IMR-90 (cell line): ENCODE data around the gene SKP2. TPM values are rescaled to one million over a fixed set of nuclear protein-coding genes. Genes with fewer than 3 reads are reported as not detected.

Experiments used
- ATAC-seq: fragments of 200-7000 bp; cut with Tn5 transposase; 2 replicates; pipeline ENCODE4 v1.9.1; 2020; ENCODE audit warnings: low read depth, mild to moderate bottlenecking, moderate library complexity
- BruUV-seq: library from RNA; stranded (reverse); fragments of 400-500 nt; replicated peaks from 2 replicates; lab custom pipeline; 2021; lab: Mats Ljungman, UMichigan
- CTCF ChIA-PET: fragments of 300-600 bp; formaldehyde crosslinking; extraction: SDS; loops from one replicate; lab custom pipeline; 2021; ENCODE audit warnings: antibody characterized with exemption; lab: Yijun Ruan, JAX
- POLR2A ChIA-PET: fragments of 300-600 bp; sonication (Branson Sonifier 250); formaldehyde crosslinking; loops from one replicate; lab custom pipeline; 2022; ENCODE audit warnings: antibody characterized with exemption; ENCODE audit not compliant: unreplicated experiment; lab: Charles Lee
- DNase-seq: peaks from one replicate; pipeline ENCODE4 v3.0.0; 2013
- H2AFZ ChIP-seq: replicated peaks from 2 replicates; pipeline ENCODE3; 2013; ENCODE audit warnings: low read length, mild to moderate bottlenecking; ENCODE audit not compliant: poor library complexity
- H2AK5ac ChIP-seq: 2 replicates; pipeline ENCODE4 v1.6.1; 2013; ENCODE audit warnings: low read depth, low read length, inconsistent platforms
- H2AK9ac ChIP-seq: replicated peaks from 2 replicates; pipeline ENCODE3; 2013; ENCODE audit warnings: mild to moderate bottlenecking, low read depth, low read length, moderate library complexity; ENCODE audit not compliant: poor library complexity
- H2BK120ac ChIP-seq: 2 replicates; pipeline ENCODE4 v1.6.1; 2013; ENCODE audit warnings: low read depth, low read length, inconsistent platforms
- H2BK15ac ChIP-seq: 3 replicates; pipeline ENCODE4 v1.6.1; 2013; ENCODE audit warnings: low read depth, low read length, inconsistent platforms
- H2BK20ac ChIP-seq: 2 replicates; pipeline ENCODE4 v1.6.1; 2013; ENCODE audit warnings: low read depth, mild to moderate bottlenecking, inconsistent platforms, low read length, moderate library complexity
- H2BK5ac ChIP-seq: 2 replicates; pipeline ENCODE4 v1.6.1; 2013; ENCODE audit warnings: mild to moderate bottlenecking, low read depth, low read length, inconsistent platforms; ENCODE audit not compliant: poor library complexity, severe bottlenecking
- H3K14ac ChIP-seq: replicated peaks from 2 replicates; pipeline ENCODE4 v1.6.1; 2013; ENCODE audit warnings: low read depth, low read length, inconsistent platforms
- H3K18ac ChIP-seq: 2 replicates; pipeline ENCODE4 v1.6.1; 2013; ENCODE audit warnings: low read depth, low read length, control low read depth
- H3K23ac ChIP-seq: 2 replicates; pipeline ENCODE4 v1.6.1; 2013; ENCODE audit warnings: low read depth, low read length, inconsistent platforms
- H3K27ac ChIP-seq: 2 replicates; pipeline ENCODE4 v1.5.1; 2013; ENCODE audit warnings: mild to moderate bottlenecking, control low read depth, low read length; ENCODE audit not compliant: insufficient read depth
- H3K27me3 ChIP-seq: 2 replicates; pipeline ENCODE4 v1.6.1; 2013; ENCODE audit warnings: low read length; ENCODE audit not compliant: control insufficient read depth, insufficient read depth
- H3K36me3 ChIP-seq: 2 replicates; pipeline ENCODE4 v1.6.1; 2013; ENCODE audit warnings: low read length, mixed read lengths; ENCODE audit not compliant: control insufficient read depth, insufficient read depth
- H3K4ac ChIP-seq: 2 replicates; pipeline ENCODE4 v1.6.1; 2013; ENCODE audit warnings: low read depth, low read length, inconsistent platforms
- H3K4me1 ChIP-seq: 2 replicates; pipeline ENCODE4 v1.6.1; 2013; ENCODE audit warnings: low read length, mixed read lengths; ENCODE audit not compliant: control insufficient read depth, insufficient read depth
- H3K4me2 ChIP-seq: 2 replicates; pipeline ENCODE4 v1.6.1; 2013; ENCODE audit warnings: low read depth, mild to moderate bottlenecking, control low read depth, low read length, moderate library complexity
- H3K4me3 ChIP-seq: 2 replicates; pipeline ENCODE4 v1.5.1; 2013; ENCODE audit warnings: low read depth, mild to moderate bottlenecking, control low read depth, low read length, moderate library complexity; ENCODE audit not compliant: insufficient read depth
- H3K56ac ChIP-seq: 2 replicates; pipeline ENCODE4 v1.6.1; 2013; ENCODE audit warnings: low read length, inconsistent platforms; ENCODE audit not compliant: insufficient read depth; ENCODE audit errors: extremely low read depth
- H3K79me1 ChIP-seq, 2 experiments: 2 replicates each; pipeline ENCODE4 v1.6.1; 2013; ENCODE audit warnings: low read length in 2 of 2, inconsistent platforms in 1 of 2, low read depth in 1 of 2
- H3K9ac ChIP-seq: 2 replicates; pipeline ENCODE4 v1.6.1; 2013; ENCODE audit warnings: low read depth, low read length, control low read depth
- H3K9me1 ChIP-seq: 2 replicates; pipeline ENCODE4 v1.6.1; 2013; ENCODE audit warnings: low read length, inconsistent platforms; ENCODE audit not compliant: insufficient read depth
- H3K9me3 ChIP-seq: 2 replicates; pipeline ENCODE4 v1.6.1; 2013; ENCODE audit warnings: low read length; ENCODE audit not compliant: control insufficient read depth, insufficient read depth
- H4K20me1 ChIP-seq: 2 replicates; pipeline ENCODE4 v1.6.1; 2013; ENCODE audit warnings: low read length, inconsistent platforms; ENCODE audit not compliant: insufficient read depth
- H4K5ac ChIP-seq: 2 replicates; pipeline ENCODE4 v1.6.1; 2013; ENCODE audit warnings: mild to moderate bottlenecking, low read depth, low read length, control low read depth
- H4K8ac ChIP-seq, 2 experiments: 2 replicates each; pipeline ENCODE4 v1.6.1; 2013; ENCODE audit warnings: low read depth in 2 of 2, low read length in 2 of 2, control low read depth in 1 of 2, inconsistent platforms in 1 of 2
- H4K91ac ChIP-seq: 2 replicates; pipeline ENCODE4 v1.6.1; 2013; ENCODE audit warnings: low read depth, low read length, inconsistent platforms; ENCODE audit not compliant: insufficient read depth
- BHLHE40 ChIP-seq: fragments of 150-350 bp; IDR thresholded peaks from 2 replicates; pipeline ENCODE4 v1.6.1; 2016; ENCODE audit warnings: mild to moderate bottlenecking, low read depth, low read length
- CEBPB ChIP-seq: IDR thresholded peaks from 2 replicates; pipeline ENCODE4 v1.6.1; 2012; ENCODE audit warnings: low read depth, low read length, improper control_type of control experiment
- CHD1 ChIP-seq: IDR thresholded peaks from 2 replicates; pipeline ENCODE4 v1.6.1; 2012; ENCODE audit warnings: low read depth, low read length, improper control_type of control experiment
- FOS ChIP-seq: fragments of 150-350 bp; IDR thresholded peaks from 2 replicates; pipeline ENCODE4 v1.6.1; 2016; ENCODE audit warnings: low read depth, low read length
- MAFK ChIP-seq: IDR thresholded peaks from 2 replicates; pipeline ENCODE4 v1.6.1; 2012; ENCODE audit warnings: low read depth, low read length, improper control_type of control experiment
- MAZ ChIP-seq: IDR thresholded peaks from 2 replicates; pipeline ENCODE4 v1.6.1; 2012; ENCODE audit warnings: low read depth, mild to moderate bottlenecking, low read length, improper control_type of control experiment, moderate library complexity, borderline replicate concordance
- MXI1 ChIP-seq: IDR thresholded peaks from 2 replicates; pipeline ENCODE4 v1.6.1; 2012; ENCODE audit warnings: low read depth, mild to moderate bottlenecking, low read length, moderate library complexity, borderline replicate concordance
- NFE2L2 ChIP-seq: fragments of 150-350 bp; IDR thresholded peaks from 2 replicates; pipeline ENCODE4 v1.6.1; 2016; ENCODE audit warnings: low read depth, mild to moderate bottlenecking, low read length
- POLR2A ChIP-seq: IDR thresholded peaks from 2 replicates; pipeline ENCODE4 v1.6.1; 2012; ENCODE audit warnings: mild to moderate bottlenecking, low read depth, low read length
- RAD21 ChIP-seq: IDR thresholded peaks from 2 replicates; pipeline ENCODE4 v1.6.1; 2012; ENCODE audit warnings: low read length, improper control_type of control experiment
- RCOR1 ChIP-seq: IDR thresholded peaks from 2 replicates; pipeline ENCODE4 v1.6.1; 2012; ENCODE audit warnings: mild to moderate bottlenecking, low read length, improper control_type of control experiment; ENCODE audit not compliant: insufficient replicate concordance
- RFX5 ChIP-seq: IDR thresholded peaks from 2 replicates; pipeline ENCODE4 v1.8.0; 2012; ENCODE audit warnings: low read depth, mild to moderate bottlenecking, low read length, moderate library complexity
- SMC3 ChIP-seq: fragments of 150-350 bp; IDR thresholded peaks from 2 replicates; pipeline ENCODE4 v1.6.1; 2016; ENCODE audit warnings: low read depth, mild to moderate bottlenecking, antibody characterized with exemption, low read length, moderate library complexity
- USF2 ChIP-seq: fragments of 150-350 bp; IDR thresholded peaks from 2 replicates; pipeline ENCODE4 v1.6.1; 2017; ENCODE audit warnings: mild to moderate bottlenecking, antibody characterized with exemption, low read length, low read depth
- WGBS, 2 experiments: methylation state at CpG; one replicate each; pipeline versions ENCODE4 v1.1.5 to v1.1.7; 2013; ENCODE audit warnings: missing lambda C conversion rate in 2 of 2; ENCODE audit not compliant: insufficient read length in 1 of 2; ENCODE audit errors: extremely low coverage in 2 of 2; 5-methylcytosine and 5-hydroxymethylcytosine counted together
- dilution Hi-C: fragments of 300-500 bp; cut with HindIII; formaldehyde crosslinking; loops from one replicate; pipeline ENCODE4 v1.14.3; 2018; ENCODE audit warnings: low sequenced_read_pairs; ENCODE audit not compliant: unreplicated experiment
- in situ Hi-C: fragments of 300-500 bp; cut with MboI; formaldehyde crosslinking; loops from 3 replicates; pipeline ENCODE4 v1.14.3; 2019; ENCODE audit warnings: low sequenced_read_pairs, inconsistent platforms, mixed read lengths
- intact Hi-C: fragments of 100-400 bp; cut with micrococcal nuclease; formaldehyde crosslinking; loops from 2 replicates; pipeline ENCODE4 v1.10.0; 2022
- polyA plus RNA-seq, 3 experiments: library from polyadenylated mRNA; depleted of rRNA; stranded (reverse); fragments of >200 nt; gene quantifications; 2 replicates each; pipeline ENCODE4 v1.2.3, GENCODE V29; 2012; ENCODE audit warnings: low replicate concordance in 1 of 3
- total RNA-seq: library from RNA; depleted of rRNA; stranded (reverse); fragments of >200 nt; gene quantifications from 2 replicates; pipeline ENCODE4 v1.2.3, GENCODE V29; 2012
- TF ChIP-seq, protein P1 (sequence below): conservative IDR thresholded peaks from 2 replicates; pipeline ENCODE4 v1.5.1; 2012; ENCODE audit warnings: mild to moderate bottlenecking, low read depth, low read length, improper control_type of control experiment
- TF ChIP-seq, protein P2 (sequence below): fragments of 150-350 bp; IDR thresholded peaks from 2 replicates; pipeline ENCODE4 v1.6.1; 2016; ENCODE audit warnings: low read depth, mild to moderate bottlenecking, low read length, moderate library complexity, borderline replicate concordance

The SKP2 gene
- total and polyA plus RNA-seq, 2 of the 4 experiments (the other 2 are of a cell fraction), result 23.3 to 92.1 TPM

DNA sequence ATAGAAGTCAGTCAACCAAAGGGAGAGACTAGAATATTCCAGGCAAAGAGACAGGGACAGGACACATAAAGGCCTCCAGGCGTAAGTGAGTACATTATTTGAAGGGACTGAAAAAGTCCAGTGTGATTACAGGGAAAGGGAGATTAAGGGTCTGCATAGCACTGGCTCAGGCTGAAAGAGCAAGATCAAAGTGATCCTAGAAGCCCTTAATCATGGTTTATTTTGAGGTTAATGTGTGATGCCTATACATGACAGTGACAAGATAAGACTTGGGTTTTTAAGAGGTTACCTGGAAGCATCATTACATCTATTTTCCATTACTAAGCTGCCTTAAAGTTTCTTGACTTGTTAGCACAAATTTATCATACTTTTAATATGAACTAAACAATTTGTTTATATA lies 26.0 kb upstream of the SKP2 start:
- Histone ChIP-seq H3K27ac (no peak overlapping the region), H3K14ac (no peak overlapping the region), H3K4me2 (no peak overlapping the region), H2AFZ (no peak overlapping the region), H3K27me3 (no peaks in the 10 kb centered on the region), H3K18ac (no peak overlapping the region), H2BK20ac (no peak overlapping the region), H4K91ac (no peak overlapping the region), H3K36me3 (no peaks in the 10 kb centered on the region), H2BK5ac (no peak overlapping the region), H2AK9ac (no peak overlapping the region), H3K4me3 (no peak overlapping the region), H3K4me1 (no peaks in the 10 kb centered on the region), H2AK5ac (no peak overlapping the region), H2BK15ac (no peak overlapping the region), H3K79me1 (no peaks in the 10 kb centered on the region), H3K9ac (no peak overlapping the region), H3K56ac (no peak overlapping the region), H2BK120ac (no peak overlapping the region), H4K8ac (no peak overlapping the region), H3K9me3 (no peaks in the 10 kb centered on the region), H3K9me1 (no peaks in the 10 kb centered on the region), H3K4ac (no peak overlapping the region), H4K20me1 (no peaks in the 10 kb centered on the region), H4K5ac (no peak overlapping the region), H3K23ac (no peak overlapping the region)
- dilution Hi-C loops (no loop called here), intact Hi-C loops (no loop called here), in situ Hi-C loops (no loop called here)
- DNase-seq (no peak), ATAC-seq (no peak)
- BruUV-seq, result no TSS peak
- ChIA-PET CTCF (no interaction called here), POLR2A (no interaction called here)
- no peak for TF ChIP-seq RAD21
- no peak for TF ChIP-seq USF2
- no peak for TF ChIP-seq SMC3
- TF ChIP-seq CHD1, result no peak
- TF ChIP-seq MXI1, result no peak
- no peak for TF ChIP-seq POLR2A
- TF ChIP-seq CEBPB, result no peak
- no peak for TF ChIP-seq MAFK
- no peak for TF ChIP-seq RFX5
- no peak for TF ChIP-seq MAZ
- no peak for TF ChIP-seq BHLHE40
- TF ChIP-seq, protein P1, sequence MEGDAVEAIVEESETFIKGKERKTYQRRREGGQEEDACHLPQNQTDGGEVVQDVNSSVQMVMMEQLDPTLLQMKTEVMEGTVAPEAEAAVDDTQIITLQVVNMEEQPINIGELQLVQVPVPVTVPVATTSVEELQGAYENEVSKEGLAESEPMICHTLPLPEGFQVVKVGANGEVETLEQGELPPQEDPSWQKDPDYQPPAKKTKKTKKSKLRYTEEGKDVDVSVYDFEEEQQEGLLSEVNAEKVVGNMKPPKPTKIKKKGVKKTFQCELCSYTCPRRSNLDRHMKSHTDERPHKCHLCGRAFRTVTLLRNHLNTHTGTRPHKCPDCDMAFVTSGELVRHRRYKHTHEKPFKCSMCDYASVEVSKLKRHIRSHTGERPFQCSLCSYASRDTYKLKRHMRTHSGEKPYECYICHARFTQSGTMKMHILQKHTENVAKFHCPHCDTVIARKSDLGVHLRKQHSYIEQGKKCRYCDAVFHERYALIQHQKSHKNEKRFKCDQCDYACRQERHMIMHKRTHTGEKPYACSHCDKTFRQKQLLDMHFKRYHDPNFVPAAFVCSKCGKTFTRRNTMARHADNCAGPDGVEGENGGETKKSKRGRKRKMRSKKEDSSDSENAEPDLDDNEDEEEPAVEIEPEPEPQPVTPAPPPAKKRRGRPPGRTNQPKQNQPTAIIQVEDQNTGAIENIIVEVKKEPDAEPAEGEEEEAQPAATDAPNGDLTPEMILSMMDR, result no peak
- no peak for TF ChIP-seq NFE2L2
- no peak for TF ChIP-seq RCOR1
- TF ChIP-seq FOS, result no peak
- TF ChIP-seq, protein P2, sequence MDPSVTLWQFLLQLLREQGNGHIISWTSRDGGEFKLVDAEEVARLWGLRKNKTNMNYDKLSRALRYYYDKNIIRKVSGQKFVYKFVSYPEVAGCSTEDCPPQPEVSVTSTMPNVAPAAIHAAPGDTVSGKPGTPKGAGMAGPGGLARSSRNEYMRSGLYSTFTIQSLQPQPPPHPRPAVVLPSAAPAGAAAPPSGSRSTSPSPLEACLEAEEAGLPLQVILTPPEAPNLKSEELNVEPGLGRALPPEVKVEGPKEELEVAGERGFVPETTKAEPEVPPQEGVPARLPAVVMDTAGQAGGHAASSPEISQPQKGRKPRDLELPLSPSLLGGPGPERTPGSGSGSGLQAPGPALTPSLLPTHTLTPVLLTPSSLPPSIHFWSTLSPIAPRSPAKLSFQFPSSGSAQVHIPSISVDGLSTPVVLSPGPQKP, result no peak
- WGBS, 2 experiments, result 89% methylated on average over 1 of the region's 1 CpG; no CpG with 5 or more reads in 1 of the 2 experiments
